KMS-11 (cell line): Measurements from ENCODE around the gene PYDC1.
"Not testable (repeated sequence)": the region's sequence is repeated elsewhere in the genome, so short reads cannot be mapped to it uniquely, and the experiment has no call there.

Experiments
- H2AFZ ChIP-seq: fragments of 200-600 bp; sonication (generic); 2 replicates; pipeline ENCODE4 v1.6.1; 2016; ENCODE audit warnings: antibody characterized with exemption, mixed run types, low read depth
- H3K27ac ChIP-seq: fragments of 200-600 bp; sonication (generic); 2 replicates; pipeline ENCODE4 v1.6.1; 2016; ENCODE audit warnings: mild to moderate bottlenecking, mixed run types
- H3K27me3 ChIP-seq: fragments of 200-600 bp; sonication (generic); 2 replicates; pipeline ENCODE4 v1.6.1; 2017; ENCODE audit warnings: mild to moderate bottlenecking, low read depth, mixed run types, moderate library complexity; ENCODE audit not compliant: insufficient read depth
- H3K36me3 ChIP-seq: fragments of 200-600 bp; sonication (generic); 2 replicates; pipeline ENCODE4 v1.6.1; 2017; ENCODE audit warnings: mild to moderate bottlenecking, mixed run types; ENCODE audit not compliant: insufficient read depth
- H3K4me1 ChIP-seq: fragments of 200-600 bp; sonication (generic); 2 replicates; pipeline ENCODE4 v1.6.1; 2016; ENCODE audit warnings: mild to moderate bottlenecking, low read depth, mixed run types; ENCODE audit not compliant: poor library complexity, severe bottlenecking
- H3K4me2 ChIP-seq: fragments of 200-600 bp; sonication (generic); 2 replicates; pipeline ENCODE4 v1.7.0; 2016; ENCODE audit warnings: mild to moderate bottlenecking, mixed run types
- H3K4me3 ChIP-seq: fragments of 200-600 bp; sonication (generic); IDR thresholded peaks from 2 replicates; pipeline ENCODE4 v1.6.1; 2017; ENCODE audit warnings: low read depth, low read length, mixed read lengths; ENCODE audit not compliant: insufficient read depth
- H3K79me2 ChIP-seq: fragments of 200-600 bp; sonication (generic); 2 replicates; pipeline ENCODE4 v1.6.1; 2016; ENCODE audit warnings: low read depth, mixed run types; ENCODE audit not compliant: insufficient read depth
- H3K9ac ChIP-seq: fragments of 200-600 bp; sonication (generic); 2 replicates; pipeline ENCODE4 v1.6.1; 2016; ENCODE audit warnings: mild to moderate bottlenecking, mixed run types
- H4K20me1 ChIP-seq: fragments of 200-600 bp; sonication (generic); 2 replicates; pipeline ENCODE4 v1.6.1; 2016; ENCODE audit warnings: mild to moderate bottlenecking, mixed run types; ENCODE audit not compliant: insufficient read depth
- TF ChIP-seq, protein P1 (sequence below): fragments of 200-600 bp; sonication (generic); conservative IDR thresholded peaks from 2 replicates; pipeline ENCODE4 v1.6.1; 2017; ENCODE audit warnings: low read depth, mild to moderate bottlenecking, antibody characterized with exemption, low read length, moderate library complexity, mixed read lengths

The PYDC1 gene

DNA sequence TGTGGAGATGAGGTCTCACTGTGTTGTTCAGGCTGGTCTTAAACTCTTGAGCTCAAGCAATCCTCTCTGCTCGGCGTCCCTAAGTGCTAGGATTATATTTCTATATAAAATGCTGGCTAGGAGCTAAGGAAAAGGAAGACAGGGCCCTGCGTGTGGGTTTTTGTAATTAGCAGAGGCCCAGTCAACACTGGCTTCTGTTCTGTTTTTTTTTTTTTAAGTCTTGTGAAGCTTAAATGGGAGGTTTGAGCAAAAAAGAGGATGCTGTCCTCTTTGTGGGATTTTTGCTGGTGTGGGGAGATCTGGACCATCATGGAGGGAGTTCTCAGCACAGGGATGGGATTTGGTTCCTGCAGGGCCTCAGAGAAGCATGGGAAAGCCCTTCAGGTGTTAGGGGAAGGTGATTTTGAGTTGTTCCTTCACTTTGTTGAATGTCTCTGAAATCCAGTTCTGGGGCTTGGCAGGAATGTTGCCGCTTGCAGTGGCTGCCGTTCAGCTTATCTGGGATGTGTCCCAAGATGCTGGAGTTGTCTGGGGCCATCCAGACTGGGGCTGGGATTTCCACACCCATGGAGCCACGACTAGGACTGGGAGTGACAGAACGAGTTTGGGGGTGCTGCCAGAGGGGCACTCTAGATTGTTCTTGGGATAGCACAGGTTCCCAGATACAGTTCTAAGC, 18.6 kb downstream of the PYDC1 start:
- Histone ChIP-seq H3K9ac (no peak overlapping the region), H2AFZ (no peak overlapping the region), H3K27me3 (no peaks in the 10 kb centered on the region), H3K4me3 (no peak overlapping the region), H3K27ac (no peak overlapping the region; the same call in 1 of the 2 replicates), H4K20me1 (no peaks in the 10 kb centered on the region; the same call in 1 of the 2 replicates), H3K4me1 (peaks cover 34% of the 10 kb centered on the region), H3K79me2 (no peaks in the 10 kb centered on the region), H3K4me2 (no peak overlapping the region), H3K36me3 (peaks cover 7% of the 10 kb centered on the region; the same call in 1 of the 2 replicates)
- TF ChIP-seq, protein P1, sequence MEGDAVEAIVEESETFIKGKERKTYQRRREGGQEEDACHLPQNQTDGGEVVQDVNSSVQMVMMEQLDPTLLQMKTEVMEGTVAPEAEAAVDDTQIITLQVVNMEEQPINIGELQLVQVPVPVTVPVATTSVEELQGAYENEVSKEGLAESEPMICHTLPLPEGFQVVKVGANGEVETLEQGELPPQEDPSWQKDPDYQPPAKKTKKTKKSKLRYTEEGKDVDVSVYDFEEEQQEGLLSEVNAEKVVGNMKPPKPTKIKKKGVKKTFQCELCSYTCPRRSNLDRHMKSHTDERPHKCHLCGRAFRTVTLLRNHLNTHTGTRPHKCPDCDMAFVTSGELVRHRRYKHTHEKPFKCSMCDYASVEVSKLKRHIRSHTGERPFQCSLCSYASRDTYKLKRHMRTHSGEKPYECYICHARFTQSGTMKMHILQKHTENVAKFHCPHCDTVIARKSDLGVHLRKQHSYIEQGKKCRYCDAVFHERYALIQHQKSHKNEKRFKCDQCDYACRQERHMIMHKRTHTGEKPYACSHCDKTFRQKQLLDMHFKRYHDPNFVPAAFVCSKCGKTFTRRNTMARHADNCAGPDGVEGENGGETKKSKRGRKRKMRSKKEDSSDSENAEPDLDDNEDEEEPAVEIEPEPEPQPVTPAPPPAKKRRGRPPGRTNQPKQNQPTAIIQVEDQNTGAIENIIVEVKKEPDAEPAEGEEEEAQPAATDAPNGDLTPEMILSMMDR, result no peak

DNA sequence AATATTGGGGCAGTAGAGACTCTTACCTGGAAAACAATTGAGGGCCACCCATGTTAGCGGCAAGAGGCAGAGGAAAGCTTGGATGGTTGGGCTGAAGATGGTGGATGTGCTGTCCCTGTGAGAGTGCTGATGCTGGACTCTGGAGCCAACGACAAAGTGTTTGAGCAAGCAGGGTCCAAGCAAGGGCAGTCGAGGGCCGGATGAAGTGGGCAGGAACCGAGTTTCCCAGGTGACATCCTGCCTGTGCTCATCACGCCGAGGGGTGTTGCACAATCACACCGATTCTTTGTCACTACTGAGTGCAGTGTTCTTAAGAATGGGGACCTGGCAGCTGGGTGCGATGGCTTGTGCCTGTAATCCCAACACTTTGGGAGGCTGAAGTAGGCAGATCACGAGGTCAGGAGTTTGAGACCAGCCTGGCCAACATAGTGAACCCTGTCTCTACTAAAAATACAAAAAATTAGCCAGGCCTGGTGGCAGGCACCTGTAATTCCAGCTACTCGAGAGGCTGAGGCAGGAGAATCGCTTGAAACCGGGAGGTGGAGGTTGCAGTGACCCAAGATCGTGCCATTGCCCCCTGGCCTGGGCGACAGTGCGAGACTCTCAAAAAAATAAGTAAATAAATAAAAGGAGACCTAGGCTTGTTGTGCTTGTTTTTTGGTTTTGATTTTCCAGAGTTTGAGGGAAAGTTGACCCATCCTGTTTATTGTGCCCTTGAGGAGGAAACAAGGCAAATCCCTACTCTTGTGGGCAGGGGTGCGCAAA, 20.4 kb downstream of the PYDC1 start:
- Histone ChIP-seq H3K4me1 (peaks cover 27% of the 10 kb centered on the region), H3K4me3 (no peak overlapping the region), H3K27ac (no peak overlapping the region), H3K36me3 (peaks cover 10% of the 10 kb centered on the region; the same call in 1 of the 2 replicates), H2AFZ (no peak overlapping the region), H4K20me1 (no peaks in the 10 kb centered on the region; the same call in 1 of the 2 replicates), H3K79me2 (no peaks in the 10 kb centered on the region), H3K9ac (no peak overlapping the region), H3K4me2 (no peak overlapping the region), H3K27me3 (no peaks in the 10 kb centered on the region)
- TF ChIP-seq, protein P1, result no peak

DNA sequence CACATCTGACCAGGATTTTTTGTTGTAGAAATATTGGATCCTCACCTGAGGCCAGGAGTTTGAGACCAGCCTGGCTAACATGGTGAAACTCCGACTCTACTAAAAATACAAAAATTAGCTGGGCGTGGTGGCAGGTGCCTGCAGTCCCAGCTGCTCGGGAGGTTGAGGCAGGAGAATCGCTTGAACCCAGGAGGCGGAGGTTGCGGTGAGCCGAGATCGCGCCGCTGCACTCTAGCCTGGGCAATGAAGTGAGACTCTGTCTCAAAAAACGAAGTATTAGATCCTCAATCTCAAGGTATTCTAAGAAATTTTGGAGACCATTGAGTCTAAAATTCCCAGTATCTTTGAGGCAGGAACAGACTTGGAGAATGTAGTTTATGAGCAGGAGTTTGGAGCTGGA, 21.1 kb downstream of the PYDC1 start:
- H3K79me2 ChIP-seq, H3K27ac ChIP-seq, H3K27me3 ChIP-seq, H3K4me3 ChIP-seq, H3K9ac ChIP-seq, H3K4me2 ChIP-seq, H2AFZ ChIP-seq, H4K20me1 ChIP-seq: not testable (repeated sequence)
- Histone ChIP-seq H3K36me3 (peaks cover 10% of the 10 kb centered on the region; the same call in 1 of the 2 replicates), H3K4me1 (peaks cover 20% of the 10 kb centered on the region)

DNA sequence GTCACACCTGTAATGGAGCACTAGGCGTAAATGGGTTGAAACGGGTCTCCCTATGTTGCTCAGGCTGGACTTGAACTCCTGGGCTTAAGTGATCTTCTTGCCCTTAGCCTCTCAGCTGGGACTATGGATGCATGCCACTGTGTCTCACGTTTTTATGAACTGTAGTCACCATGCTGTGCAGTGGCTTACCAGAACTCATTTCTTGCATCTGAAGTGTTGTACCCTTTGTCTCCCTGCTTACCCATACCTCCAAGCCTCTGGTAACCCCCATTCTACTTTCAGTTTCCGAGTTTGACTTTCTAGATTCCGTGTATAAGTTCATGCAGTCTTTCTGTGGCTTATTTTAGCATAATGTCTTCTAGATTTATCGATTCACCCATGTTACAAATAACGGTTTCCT, 22.0 kb downstream of the PYDC1 start:
- peaks cover 10% of the 10 kb centered on the region for H3K4me1 ChIP-seq
- no peak overlapping the region for H2AFZ ChIP-seq
- no peaks in the 10 kb centered on the region; the same call in 1 of the 2 replicates for H4K20me1 ChIP-seq
- no peak overlapping the region for H3K4me2 ChIP-seq
- no peak overlapping the region for H3K9ac ChIP-seq
- H3K27ac ChIP-seq, result no peak overlapping the region
- H3K79me2 ChIP-seq, result 0 out of 2 replicates have a peak, but pooled peaks cover 7% of the 10 kb centered on the region
- H3K4me3 ChIP-seq, result no peak overlapping the region
- TF ChIP-seq, protein P1, result no peak
- H3K36me3 ChIP-seq, result peaks cover 14% of the 10 kb centered on the region; the same call in 1 of the 2 replicates
- no peaks in the 10 kb centered on the region for H3K27me3 ChIP-seq
